Measurements from ENCODE around the gene TSC2.

TSC2 gene

GRCh38 chr16:2044541-2044940 lies 3.2 kb upstream of the TSC2 start:
- TF ChIP-seq, protein P1, sequence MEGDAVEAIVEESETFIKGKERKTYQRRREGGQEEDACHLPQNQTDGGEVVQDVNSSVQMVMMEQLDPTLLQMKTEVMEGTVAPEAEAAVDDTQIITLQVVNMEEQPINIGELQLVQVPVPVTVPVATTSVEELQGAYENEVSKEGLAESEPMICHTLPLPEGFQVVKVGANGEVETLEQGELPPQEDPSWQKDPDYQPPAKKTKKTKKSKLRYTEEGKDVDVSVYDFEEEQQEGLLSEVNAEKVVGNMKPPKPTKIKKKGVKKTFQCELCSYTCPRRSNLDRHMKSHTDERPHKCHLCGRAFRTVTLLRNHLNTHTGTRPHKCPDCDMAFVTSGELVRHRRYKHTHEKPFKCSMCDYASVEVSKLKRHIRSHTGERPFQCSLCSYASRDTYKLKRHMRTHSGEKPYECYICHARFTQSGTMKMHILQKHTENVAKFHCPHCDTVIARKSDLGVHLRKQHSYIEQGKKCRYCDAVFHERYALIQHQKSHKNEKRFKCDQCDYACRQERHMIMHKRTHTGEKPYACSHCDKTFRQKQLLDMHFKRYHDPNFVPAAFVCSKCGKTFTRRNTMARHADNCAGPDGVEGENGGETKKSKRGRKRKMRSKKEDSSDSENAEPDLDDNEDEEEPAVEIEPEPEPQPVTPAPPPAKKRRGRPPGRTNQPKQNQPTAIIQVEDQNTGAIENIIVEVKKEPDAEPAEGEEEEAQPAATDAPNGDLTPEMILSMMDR (IDR thresholded peaks at IDR 0.05; ENCODE audit: extremely low read depth, insufficient read depth, missing control alignments), result no peak
- in situ Hi-C loops (cut with MboI; ENCODE audit: low pct_unique_long_range_greater_than_20kb, low sequenced_read_pairs, unreplicated experiment), result no loop called here

DNA sequence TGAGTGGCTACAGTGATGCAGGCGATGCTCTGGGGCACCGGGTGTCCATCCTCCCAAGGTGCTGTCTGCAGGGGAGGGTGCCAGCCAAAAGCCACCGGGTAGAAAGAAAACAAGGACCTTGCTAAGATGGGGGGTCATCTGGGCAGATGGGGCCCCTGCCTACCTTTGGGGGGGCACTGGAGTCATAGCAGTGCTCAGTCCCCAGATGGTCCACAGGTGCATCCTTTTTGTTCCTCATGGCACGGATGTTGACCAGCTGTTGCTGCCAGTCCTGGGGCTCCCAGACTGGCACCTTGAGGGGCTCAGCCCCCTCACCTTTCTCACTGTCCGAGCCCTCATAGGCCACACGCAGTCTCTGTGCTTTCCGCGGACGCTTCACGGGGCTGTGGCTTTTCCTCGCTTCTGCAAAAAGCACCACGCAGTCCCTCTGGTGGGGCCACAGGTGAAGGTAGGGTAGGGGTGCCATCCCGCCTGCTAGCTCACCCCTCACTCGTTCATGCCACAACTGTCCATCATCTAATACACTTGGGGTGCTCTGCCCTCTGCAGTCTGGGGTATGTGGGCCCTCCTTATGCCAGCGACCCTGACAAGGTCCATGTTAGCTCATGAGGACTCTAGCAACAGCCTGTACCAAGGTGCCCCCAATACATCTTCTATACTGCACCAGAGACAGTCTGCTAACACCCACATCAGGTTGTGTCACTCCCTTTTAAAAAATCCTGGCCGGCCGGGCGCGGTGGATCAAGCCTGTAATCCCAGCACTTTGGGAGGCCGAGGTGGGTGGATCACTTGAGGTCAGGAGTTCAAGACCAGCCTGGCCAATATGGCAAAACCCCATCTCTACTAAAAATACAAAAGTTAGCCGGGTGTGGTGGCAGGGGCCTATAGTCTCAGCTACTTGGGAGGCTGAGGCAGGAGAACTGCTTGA lies 1.6 kb upstream of the TSC2 start:
- TF ChIP-seq, protein P1 (IDR thresholded peaks at IDR 0.05; ENCODE audit: extremely low read depth, insufficient read depth, missing control alignments), result no peak
- in situ Hi-C loops (cut with MboI; ENCODE audit: low pct_unique_long_range_greater_than_20kb, low sequenced_read_pairs, unreplicated experiment), result no loop called here
- DNase-seq (ENCODE audit: low spot score), result no peak

More at GRCh38 chr16:2044541-2044940, 3.2 kb upstream of the TSC2 start:
- DNase-seq (ENCODE audit: low spot score), result no peak

GRCh38 chr16:2046893-2047329 lies 874 bp upstream of the TSC2 start:
- TF ChIP-seq, protein P1 (IDR thresholded peaks at IDR 0.05; ENCODE audit: extremely low read depth, insufficient read depth, missing control alignments), result no peak
- in situ Hi-C loops (cut with MboI; ENCODE audit: low pct_unique_long_range_greater_than_20kb, low sequenced_read_pairs, unreplicated experiment), result no loop called here
- DNase-seq (ENCODE audit: low spot score), result no peak

DNA sequence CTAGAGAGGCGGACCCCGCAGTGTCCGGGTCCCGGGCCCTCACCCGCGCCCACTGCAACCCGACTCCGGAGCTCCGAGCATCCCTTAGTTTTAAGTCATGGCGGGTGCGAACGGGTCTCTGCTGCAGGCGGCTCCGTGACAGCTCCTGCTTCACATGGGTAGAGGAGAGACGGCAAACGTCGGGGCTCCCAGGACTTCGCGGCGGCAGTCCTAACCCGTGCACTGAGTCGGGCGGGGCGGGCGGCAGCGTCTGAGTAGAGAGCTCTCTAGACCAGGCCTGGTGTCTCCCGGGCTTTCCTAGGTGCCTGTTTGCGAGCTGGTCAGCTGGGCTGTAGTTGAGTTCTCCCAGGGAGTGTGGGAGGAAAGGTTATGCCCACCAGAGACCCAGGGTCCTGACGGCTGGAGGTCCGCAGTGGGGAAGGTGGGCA lies 345 bp downstream of the TSC2 start:
- TF ChIP-seq, protein P1 (IDR thresholded peaks at IDR 0.05; ENCODE audit: extremely low read depth, insufficient read depth, missing control alignments), result no peak
- in situ Hi-C loops (cut with MboI; ENCODE audit: low pct_unique_long_range_greater_than_20kb, low sequenced_read_pairs, unreplicated experiment), result no loop called here
- no peak for DNase-seq (ENCODE audit: low spot score)

- in situ Hi-C loops (cut with MboI; ENCODE audit: low pct_unique_long_range_greater_than_20kb, low sequenced_read_pairs, unreplicated experiment), result no loop called here
- TF ChIP-seq, protein P1 (IDR thresholded peaks at IDR 0.05; ENCODE audit: extremely low read depth, insufficient read depth, missing control alignments), result no peak
- DNase-seq (ENCODE audit: low spot score), result no peak
Observed at GRCh38 chr16:2053211-2053610, 5.4 kb downstream of the TSC2 start.

DNA sequence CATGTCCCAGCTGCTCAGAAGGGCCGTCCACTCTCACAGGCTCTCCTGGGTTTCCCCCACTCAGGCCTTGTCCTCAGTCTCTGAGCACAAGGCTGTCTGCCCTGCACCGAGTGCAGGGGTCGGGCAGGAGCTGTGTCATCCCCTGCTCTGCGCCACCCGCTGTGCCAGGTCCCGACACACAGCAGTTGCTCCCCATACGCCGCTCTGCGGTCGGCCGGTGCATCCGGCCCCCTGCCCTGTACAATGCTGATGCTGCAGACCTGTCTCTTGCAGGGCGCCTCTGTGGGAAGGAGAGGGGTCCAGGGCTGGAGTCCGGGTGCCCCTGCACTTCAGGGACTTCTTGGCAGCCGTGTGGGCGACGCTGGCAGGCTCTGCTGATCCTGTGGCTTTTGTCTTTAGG lies 6.1 kb downstream of the TSC2 start:
- in situ Hi-C loops (cut with MboI; ENCODE audit: low pct_unique_long_range_greater_than_20kb, low sequenced_read_pairs, unreplicated experiment), result no loop called here
- TF ChIP-seq, protein P1 (IDR thresholded peaks at IDR 0.05; ENCODE audit: extremely low read depth, insufficient read depth, missing control alignments), result no peak
- DNase-seq (ENCODE audit: low spot score), result no peak

Measured in GM13977 (cell line).